ENCODE measurements around the gene PPP1R12B.
"Not testable (repeated sequence)": the region's sequence is repeated elsewhere in the genome, so short reads cannot be mapped to it uniquely, and the experiment has no call there.

The PPP1R12B gene

GRCh38 chr1:202588503-202589189, 240.1 kb downstream of the PPP1R12B start:
- DNase-seq = no peak

DNA sequence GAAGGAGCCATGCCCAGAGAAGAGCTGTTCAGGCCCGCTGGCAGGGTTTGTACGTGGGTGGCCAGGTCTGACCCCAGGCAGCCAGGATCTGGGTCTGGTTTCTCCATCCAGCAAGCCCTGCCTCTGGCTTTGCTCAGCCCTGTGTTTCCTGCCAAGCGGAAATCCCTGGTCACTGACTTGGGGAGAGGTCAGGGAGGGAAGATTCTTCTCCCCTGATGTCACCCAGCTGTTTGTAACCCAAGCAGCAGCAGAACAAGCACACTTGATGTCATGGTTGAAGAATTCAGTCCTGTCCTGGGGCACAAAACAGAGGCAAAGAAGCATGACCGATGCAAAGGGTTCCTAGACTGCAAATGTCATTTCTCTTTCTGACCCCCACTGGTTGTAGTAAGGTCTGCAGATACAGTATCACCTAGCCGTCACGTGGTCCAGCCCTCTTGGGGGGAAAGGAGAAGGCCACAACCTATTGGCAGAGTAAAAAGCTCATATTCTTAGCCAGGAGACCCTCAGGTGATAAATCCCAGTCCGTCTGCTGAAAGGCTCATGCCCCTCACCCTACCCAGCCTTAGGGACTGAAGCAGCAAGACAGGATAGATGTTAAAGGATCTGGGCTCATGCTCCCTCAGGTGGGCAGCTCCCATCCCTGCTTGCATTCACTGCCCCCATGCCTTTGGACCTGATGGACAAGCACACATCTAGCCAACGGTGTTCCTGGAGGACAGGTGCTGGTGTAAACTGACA, 240.9 kb downstream of the PPP1R12B start:
- DNase-seq = no peak

- DNase-seq = no peak
These were observed 241.6 kb downstream of the PPP1R12B start for GRCh38 chr1:202590126-202590525.

DNA sequence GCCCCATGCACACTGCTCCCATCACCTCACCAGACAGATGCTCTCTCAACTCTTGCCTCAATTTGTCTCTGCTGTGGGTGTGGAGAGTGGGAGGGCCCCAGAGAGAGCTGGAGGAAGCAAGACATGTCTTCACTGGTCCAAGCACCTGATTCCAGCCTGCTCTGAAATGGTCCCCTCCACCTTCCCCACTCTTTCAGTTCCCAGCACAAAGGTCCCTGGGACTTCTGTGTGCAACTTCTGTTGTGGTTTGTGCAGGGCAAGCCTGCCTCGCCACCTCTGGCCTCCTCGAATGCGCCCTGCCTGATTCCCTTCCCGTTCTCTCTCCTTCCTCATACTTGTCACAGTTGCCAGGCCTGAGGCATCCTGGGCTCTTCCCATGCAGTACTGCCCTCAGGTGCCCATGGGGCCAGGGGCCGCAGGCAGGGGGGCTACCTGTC, 242.5 kb downstream of the PPP1R12B start:
- no peak for DNase-seq

- DNase-seq = no peak
These were observed 243.0 kb downstream of the PPP1R12B start for GRCh38 chr1:202591515-202591914.

- DNase-seq = no peak
These were observed 243.6 kb downstream of the PPP1R12B start for GRCh38 chr1:202592146-202592545.

DNA sequence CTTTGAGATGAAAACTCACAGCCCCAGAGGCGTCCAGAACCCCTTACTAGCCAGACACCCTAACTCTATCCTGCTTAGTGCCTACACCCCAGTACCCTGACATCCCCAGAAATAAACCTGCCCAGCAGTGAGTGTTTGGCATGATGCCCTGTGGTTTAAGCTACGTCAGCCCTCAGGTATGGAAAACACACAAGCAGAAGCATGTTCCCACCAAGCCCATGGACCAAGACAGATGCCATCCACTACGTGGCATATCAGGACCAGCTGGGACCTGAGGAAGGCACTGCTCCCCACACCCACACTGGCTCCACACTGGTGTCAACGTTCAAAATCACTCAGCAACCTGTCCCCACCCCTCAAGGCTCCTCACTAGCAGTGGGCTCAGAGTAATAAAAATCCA, 245.3 kb downstream of the PPP1R12B start:
- DNase-seq = no peak

DNA sequence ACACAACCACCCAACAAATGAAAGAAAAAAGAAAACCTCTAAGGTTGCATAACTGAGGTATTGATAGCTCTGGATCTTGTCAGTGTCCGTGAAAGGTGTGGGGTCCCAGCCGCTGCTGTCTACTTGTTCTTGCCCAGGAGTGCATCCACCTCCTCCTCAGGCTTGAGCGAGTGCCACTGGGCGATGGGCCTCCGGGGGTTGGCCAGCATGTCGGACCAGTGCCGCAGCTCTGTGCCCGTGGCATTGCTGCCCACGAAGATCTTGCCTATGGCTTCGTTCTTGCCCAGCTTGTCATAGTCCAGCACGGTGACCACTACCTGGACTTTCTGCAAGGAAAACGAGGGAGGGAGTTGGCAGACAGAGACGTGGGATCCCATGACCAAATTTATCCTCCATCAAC, 248.1 kb downstream of the PPP1R12B start:
- DNase-seq = no peak

GRCh38 chr1:202597090-202597761, 248.7 kb downstream of the PPP1R12B start:
- DNase-seq = no peak

DNA sequence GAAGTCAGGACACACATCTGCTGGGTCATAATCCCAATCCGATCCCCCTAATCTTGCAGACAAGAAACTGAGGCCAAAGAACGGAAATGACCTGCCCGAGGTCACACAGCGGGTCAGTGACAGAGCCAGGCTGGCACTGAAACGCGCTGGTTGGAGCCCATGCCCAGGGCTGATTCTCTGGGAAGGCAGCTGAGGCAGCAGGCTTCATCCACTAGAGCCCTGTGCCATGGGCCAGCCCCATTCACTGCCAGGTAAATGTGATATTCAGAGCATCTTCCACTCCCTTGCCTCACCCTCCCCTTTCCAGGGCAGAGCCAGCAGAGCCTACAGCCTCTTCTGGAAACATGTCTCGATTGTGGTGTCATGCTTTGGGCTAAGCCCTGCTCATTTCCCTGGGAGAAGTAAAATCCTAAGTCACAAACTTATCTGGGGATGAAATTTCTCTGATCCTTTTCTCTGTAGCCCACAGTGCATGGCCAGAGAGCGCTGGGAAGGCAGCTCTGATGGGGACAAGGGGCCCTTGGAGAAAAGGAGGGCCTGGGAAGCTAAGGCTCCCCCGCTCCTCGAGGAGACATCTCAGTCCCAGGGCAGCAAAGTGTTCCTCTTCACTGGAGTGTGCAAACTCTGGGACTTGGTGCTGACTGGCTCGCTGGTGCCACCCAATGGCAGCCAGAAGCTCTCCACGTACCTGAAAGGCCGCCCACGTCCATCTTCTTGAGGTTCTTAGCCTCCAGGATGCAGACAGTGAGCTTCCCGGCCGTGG, 251.4 kb downstream of the PPP1R12B start:
- peak; percentile 7 for DNase-seq

DNA sequence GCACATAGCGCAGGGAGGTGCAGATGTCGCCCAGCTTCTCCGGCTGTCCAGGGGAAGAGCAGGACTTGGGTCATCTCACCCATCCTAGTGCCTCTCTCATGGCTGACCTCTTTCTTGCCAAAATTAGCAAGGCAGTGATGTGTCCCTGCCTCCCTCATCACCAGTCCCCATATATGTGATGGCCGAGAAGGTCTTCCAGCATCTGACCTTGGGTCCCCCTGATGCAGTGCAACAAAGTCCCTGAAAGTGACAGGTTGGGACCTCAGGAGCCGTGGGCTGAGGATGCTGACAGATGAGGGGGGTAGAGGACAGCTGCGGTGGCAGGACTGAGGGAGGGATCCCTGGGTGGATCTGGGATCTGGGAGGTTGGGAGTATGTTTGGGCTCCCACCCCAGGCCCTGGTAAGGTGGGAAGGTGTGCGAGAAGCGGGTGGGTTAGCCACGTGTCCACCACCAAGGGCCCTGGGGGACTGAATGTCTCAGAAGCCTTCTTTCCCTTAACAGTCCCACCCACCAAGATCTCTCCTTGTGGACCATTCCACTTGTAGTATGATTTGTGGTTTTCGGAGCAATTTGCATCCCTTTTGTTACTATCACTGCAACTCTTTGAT, 252.0 kb downstream of the PPP1R12B start:
- DNase-seq = no peak

- no peak for DNase-seq
These were observed 254.9 kb downstream of the PPP1R12B start for GRCh38 chr1:202603435-202603834.

- no peak for DNase-seq
These were observed 257.0 kb downstream of the PPP1R12B start for GRCh38 chr1:202605515-202605914.

DNA sequence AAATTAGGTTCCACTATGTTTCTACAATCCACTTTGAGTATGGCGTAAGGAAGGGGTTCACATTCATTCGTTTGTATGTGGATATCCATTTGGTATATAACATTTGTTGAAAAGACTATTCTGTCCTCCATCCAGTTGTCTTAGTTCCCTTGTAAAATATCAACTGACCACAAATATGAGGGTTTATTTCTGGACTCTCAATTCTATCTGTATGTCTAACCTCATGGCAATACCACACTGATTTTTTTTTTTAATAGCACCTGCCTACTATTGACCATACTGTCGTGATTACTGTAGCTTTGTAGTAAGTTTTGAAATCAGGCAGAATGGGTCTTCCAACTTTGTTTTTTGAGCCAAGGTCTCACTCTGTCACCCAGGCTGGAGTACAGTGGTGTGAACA, 263.5 kb downstream of the PPP1R12B start:
- not testable (repeated sequence) for DNase-seq

- no peak for DNase-seq
These were observed 265.1 kb downstream of the PPP1R12B start for GRCh38 chr1:202613571-202613970.

- DNase-seq = not testable (repeated sequence)
These were observed 266.1 kb downstream of the PPP1R12B start for GRCh38 chr1:202614363-202615207.

GRCh38 chr1:202615208-202615500, 266.7 kb downstream of the PPP1R12B start:
- not testable (repeated sequence) for DNase-seq

- no peak for DNase-seq
These were observed 267.2 kb downstream of the PPP1R12B start for GRCh38 chr1:202615501-202616354.

- DNase-seq = no peak
These were observed 267.9 kb downstream of the PPP1R12B start for GRCh38 chr1:202616355-202616915.

GRCh38 chr1:202619012-202619411, 270.5 kb downstream of the PPP1R12B start:
- DNase-seq = not testable (repeated sequence)

DNA sequence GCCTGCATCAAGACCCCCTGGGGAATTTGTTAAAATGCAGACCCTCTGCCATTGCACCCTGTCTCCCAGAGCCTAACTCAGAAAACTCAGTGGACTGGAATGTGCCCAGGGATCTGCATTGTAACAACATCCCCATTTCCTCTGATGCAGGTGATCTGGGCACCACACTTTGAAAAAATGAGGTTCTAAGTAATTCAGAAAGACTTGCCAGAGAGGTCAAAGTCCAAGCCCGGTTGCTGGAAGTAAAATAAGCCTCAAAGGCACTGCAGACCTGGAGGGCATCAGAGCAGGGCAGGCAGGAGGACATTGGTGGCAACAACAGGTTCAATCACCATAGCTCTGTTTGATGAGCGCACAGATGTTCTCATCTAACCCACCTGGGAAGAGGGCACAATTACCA, 271.0 kb downstream of the PPP1R12B start:
- no peak for DNase-seq

Measured in stimulated activated CD4-positive, alpha-beta T cell treated with anti-CD3 and anti-CD28 coated beads, Interleukin-12 subunit alpha, Interleukin-12 subunit beta, amount 100 ng/mL, for 4 hours (primary cell).